HepG2 (cell line): ENCODE measurements around the gene ETHE1. TPM values are rescaled to one million over a fixed set of nuclear protein-coding genes. Genes with fewer than 3 reads are reported as not detected.

ENCODE experiments used
- ATAC-seq: fragments of 200-7000 bp; cut with Tn5 transposase; 3 replicates; pipeline ENCODE4 v1.9.1; 2020; ENCODE audit warnings: mild to moderate bottlenecking, moderate library complexity
- BruUV-seq: library from RNA; stranded (reverse); fragments of 400-500 nt; replicated peaks from 2 replicates; lab custom pipeline; 2021; lab: Mats Ljungman, UMichigan
- CTCF ChIA-PET: fragments of 300-600 bp; formaldehyde crosslinking; extraction: SDS; loops from one replicate; lab custom pipeline; 2021; ENCODE audit warnings: low total read pairs, inconsistent platforms, low intra/inter-chr PET ratio; lab: Yijun Ruan, JAX
- POLR2A ChIA-PET: fragments of 350-600 bp; sonication (Branson Sonifier 250); formaldehyde crosslinking; loops from one replicate; lab custom pipeline; 2020; ENCODE audit warnings: antibody characterized with exemption, inconsistent platforms; lab: Yijun Ruan, JAX
- DNase-seq: peaks from one replicate; pipeline ENCODE4 v3.0.0-alpha.2; 2015; ENCODE audit warnings: low spot score
- FAIRE-seq: peaks from 3 replicates; lab custom pipeline; 2011; peaks lifted over from hg19 to GRCh38; lab: Jason Lieb, UNC
- H2AFZ ChIP-seq: one replicate; pipeline ENCODE4 v1.6.1; 2011; ENCODE audit warnings: low read length, inconsistent platforms
- H3K27ac ChIP-seq: fragments of 300-600 bp; 3 replicates; pipeline ENCODE4 v1.8.0; 2011; ENCODE audit warnings: mixed run types, mild to moderate bottlenecking, mixed read lengths, low read length, inconsistent platforms; ENCODE audit not compliant: insufficient read depth; ENCODE audit errors: extremely low read length
- H3K27me3 ChIP-seq, 2 experiments: fragments of 200-600 bp in 1 of 2; 2 replicates in 1 of 2; 3 replicates in 1 of 2; pipeline versions ENCODE4 v1.6.0 to v1.8.0; 2011; ENCODE audit warnings: low read length in 2 of 2, mild to moderate bottlenecking in 2 of 2, moderate library complexity in 2 of 2, inconsistent platforms in 1 of 2; ENCODE audit not compliant: insufficient read depth in 2 of 2, control insufficient read depth in 1 of 2
- H3K36me3 ChIP-seq, 2 experiments: fragments of 200-600 bp in 1 of 2; replicated peaks in 1 of 2; 2 replicates in 1 of 2; 3 replicates in 1 of 2; pipeline versions ENCODE4 v1.5.1 to v1.8.0; 2011; ENCODE audit warnings: low read length in 2 of 2, inconsistent platforms in 1 of 2; ENCODE audit not compliant: insufficient read depth in 2 of 2, control insufficient read depth in 1 of 2
- H3K4me1 ChIP-seq: 2 replicates; pipeline ENCODE4 v1.5.1; 2012; ENCODE audit warnings: low read length, inconsistent platforms; ENCODE audit not compliant: insufficient read depth
- H3K4me2 ChIP-seq: 2 replicates; pipeline ENCODE4 v1.6.0; 2011; ENCODE audit warnings: low read depth, low read length, inconsistent platforms
- H3K4me3 ChIP-seq, 3 experiments: fragments of 200-600 bp in 1 of 3; sonication (generic), shearing (Covaris generic) in 1 of 3; replicated peaks in 1 of 3; 2 replicates each; pipeline ENCODE4 v1.5.1; 2011 to 2016; ENCODE audit warnings: low read length in 3 of 3, inconsistent platforms in 2 of 3, low read depth in 2 of 3, mild to moderate bottlenecking in 2 of 3, control low read depth in 1 of 3, mixed read lengths in 1 of 3; ENCODE audit not compliant: insufficient read depth in 1 of 3
- H3K79me2 ChIP-seq: one replicate; pipeline ENCODE4 v1.6.1; 2011; ENCODE audit warnings: low read length, inconsistent platforms; ENCODE audit not compliant: insufficient read depth
- H3K9ac ChIP-seq: 2 replicates; pipeline ENCODE4 v1.6.0; 2011; ENCODE audit warnings: mild to moderate bottlenecking, low read depth, low read length, inconsistent platforms; ENCODE audit not compliant: insufficient read depth
- H3K9me3 ChIP-seq: 2 replicates; pipeline ENCODE4 v1.5.1; 2012; ENCODE audit warnings: mild to moderate bottlenecking, low read length
- H4K20me1 ChIP-seq: 2 replicates; pipeline ENCODE4 v1.6.0; 2011; ENCODE audit warnings: inconsistent platforms, mild to moderate bottlenecking, low read length, moderate library complexity; ENCODE audit not compliant: insufficient read depth
- DDIT3 ChIP-seq: sonication (generic); formaldehyde crosslinking; IDR thresholded peaks from 2 replicates; pipeline ENCODE4 v1.4.0; 2020; ENCODE audit warnings: mild to moderate bottlenecking, missing genetic modification reagents
- DNMT3B ChIP-seq: conservative IDR thresholded peaks from 2 replicates; pipeline ENCODE4 v1.6.1; 2016; ENCODE audit warnings: missing biosample characterization, control low read depth
- HOXA5 ChIP-seq: sonication (generic); formaldehyde crosslinking; IDR thresholded peaks from 2 replicates; pipeline ENCODE4 v1.4.0; 2020; ENCODE audit warnings: missing genetic modification reagents
- MXD4 ChIP-seq: IDR thresholded peaks from 2 replicates; pipeline ENCODE4 v1.6.1; 2016; ENCODE audit warnings: mild to moderate bottlenecking, missing biosample characterization, missing genetic modification reagents
- POLR2G ChIP-seq: fragments of 200-400 bp; formaldehyde crosslinking; IDR thresholded peaks from 2 replicates; pipeline ENCODE4 v1.6.1; 2018; ENCODE audit warnings: mild to moderate bottlenecking, low read depth, low read length, moderate library complexity
- PREB ChIP-seq: sonication (generic); formaldehyde crosslinking; IDR thresholded peaks from 2 replicates; pipeline ENCODE4 v1.4.0; 2020; ENCODE audit warnings: missing genetic modification reagents
- RFX1 ChIP-seq: fragments of 450-650 bp; IDR thresholded peaks from 2 replicates; pipeline ENCODE4 v1.6.1; 2017
- THAP7 ChIP-seq: sonication (generic); formaldehyde crosslinking; IDR thresholded peaks from 2 replicates; pipeline ENCODE4 v1.8.1; 2023; ENCODE audit warnings: mild to moderate bottlenecking, missing genetic modification reagents
- ZBTB49 ChIP-seq: sonication (generic); formaldehyde crosslinking; IDR thresholded peaks from 2 replicates; pipeline ENCODE4 v1.4.0; 2020; ENCODE audit warnings: missing genetic modification reagents, borderline replicate concordance
- ZNF124 ChIP-seq: sonication (generic); formaldehyde crosslinking; IDR thresholded peaks from 2 replicates; pipeline ENCODE4 v1.4.0; 2020; ENCODE audit warnings: missing genetic modification reagents
- ZNF431 ChIP-seq: sonication (generic); formaldehyde crosslinking; IDR thresholded peaks from 2 replicates; pipeline ENCODE4 v1.9.0; 2022; ENCODE audit warnings: missing genetic modification reagents, low read depth, mild to moderate bottlenecking, borderline replicate concordance
- ZNF446 ChIP-seq: sonication (generic); formaldehyde crosslinking; IDR thresholded peaks from 2 replicates; pipeline ENCODE4 v1.5.0; 2020; ENCODE audit warnings: mild to moderate bottlenecking, missing genetic modification reagents
- ZNF580 ChIP-seq: IDR thresholded peaks from 2 replicates; pipeline ENCODE4 v1.6.1; 2016; ENCODE audit warnings: low read depth, borderline replicate concordance
- ZNF687 ChIP-seq: sonication (generic); formaldehyde crosslinking; IDR thresholded peaks from 2 replicates; pipeline ENCODE4 v1.5.1; 2020; ENCODE audit warnings: mild to moderate bottlenecking, missing genetic modification reagents, moderate library complexity
- WGBS: methylation state at CpG from one replicate; pipeline ENCODE4 v1.1.6; 2017; ENCODE audit warnings: low lambda C conversion rate; 5-methylcytosine and 5-hydroxymethylcytosine counted together
- in situ Hi-C: cut with HindIII; loops from 2 replicates; pipeline ENCODE4 v1.10.0; 2017; ENCODE audit warnings: low pct_unique_long_range_greater_than_20kb; ENCODE audit not compliant: extremely low pct_ligation_motif_present
- intact Hi-C: fragments of 100-400 bp; cut with micrococcal nuclease; formaldehyde crosslinking; loops from one replicate; pipeline ENCODE4 v1.10.0; 2022; ENCODE audit not compliant: unreplicated experiment
- polyA plus RNA-seq, 8 experiments: library from polyadenylated mRNA; depleted of rRNA in 3 of 8; stranded (reverse) in 7 of 8; unstranded in 1 of 8; fragments of >200 nt; fragmentation: Illumina TruSeq in 4 of 8; extraction: Trizol in 4 of 8; gene quantifications; 2 replicates each; pipeline versions ENCODE4 v1.2.1 to v1.2.3, GENCODE V29; 2011 to 2016; ENCODE audit warnings: low read depth in 4 of 8, missing spikeins in 1 of 8, mixed read lengths in 1 of 8; ENCODE audit not compliant: insufficient read depth in 1 of 8
- total RNA-seq, 5 experiments: library from RNA; depleted of rRNA; stranded (reverse); fragments of >200 nt; fragmentation: Illumina TruSeq; extraction: Trizol; gene quantifications; 2 replicates each; pipeline ENCODE4 v1.2.3, GENCODE V29; 2016; ENCODE audit warnings: low read depth in 1 of 5

ETHE1 gene
- total and polyA plus RNA-seq, 2 of the 13 experiments (the other 11 are each of a cell fraction or from before 2014, with no cell fraction given): 32.5 to 58.4 TPM

GRCh38 chr19:43483281-43483680 is 43.7 kb downstream of the ETHE1 start:
- DNase-seq (no peak), FAIRE-seq (no peak), ATAC-seq (no peak)
- Histone ChIP-seq H3K27ac (no peak overlapping the region), H4K20me1 (no peaks in the 10 kb centered on the region), H3K27me3 (no peaks in the 10 kb centered on the region), H3K9me3 (no peaks in the 10 kb centered on the region), H3K4me3 (no peak overlapping the region), H3K36me3 (no peaks in the 10 kb centered on the region; a peak in 1 of 5 replicates), H3K4me2 (no peak overlapping the region), H3K4me1 (no peaks in the 10 kb centered on the region), H3K9ac (no peak overlapping the region), H2AFZ (no peak overlapping the region), H3K79me2 (no peaks in the 10 kb centered on the region)
- 96% methylated on average over 6 of the region's 6 CpGs for WGBS
- no TSS peak for BruUV-seq
- TF ChIP-seq ZNF580 (CRISPR knock-in tag) (no peak), MXD4 (CRISPR knock-in tag) (no peak), ZNF431 (CRISPR knock-in tag) (no peak), RFX1 (no peak), ZNF687 (CRISPR knock-in tag) (no peak), HOXA5 (no peak), ZNF124 (CRISPR knock-in tag) (no peak), ZNF446 (CRISPR knock-in tag) (no peak), PREB (CRISPR knock-in tag) (no peak), ZBTB49 (CRISPR knock-in tag) (no peak), DNMT3B (CRISPR knock-in tag) (no peak), THAP7 (CRISPR knock-in tag) (no peak), POLR2G (no peak), DDIT3 (no peak)
- ChIA-PET POLR2A (interaction anchor here (1.2 to 5.5 kb wide), 4 partner anchors 11 to 21 kb away, joined by 3 to 17 read pairs (median 7); partner anchors contain the start of gene PHLDB3), CTCF (no interaction called here)
- in situ Hi-C loops (no loop called here), intact Hi-C loops (no loop called here)
